Left lobe of liver (tissue), 2 donors: Measurements from ENCODE around the gene LIMA1. TPM values are rescaled to one million over a fixed set of nuclear protein-coding genes. Genes with fewer than 3 reads are reported as not detected.
"Not testable (repeated sequence)": the region's sequence is repeated elsewhere in the genome, so short reads cannot be mapped to it uniquely, and the experiment has no call there.

Experiments
- ATAC-seq: fragments of 200-7000 bp; cut with Tn5 transposase; one replicate; pipeline ENCODE4 v1.9.1; 2020; ENCODE audit warnings: mild to moderate bottlenecking, moderate library complexity
- DNase-seq: peaks from one replicate; pipeline ENCODE4 v3.0.0-alpha.2; 2020; ENCODE audit warnings: low spot score
- total RNA-seq: library from RNA; stranded (reverse); gene quantifications from one replicate; pipeline ENCODE4 v1.2.1, GENCODE V29; 2021
- donor health status: DM: no; HTN: no; CAD: no; lungs with moderate emphysema.
- donor health status: DM: no; HTN: yes; CAD: no.

The LIMA1 gene
- total RNA-seq, 1 donor from 2014 or later, result 8.7 TPM

DNA sequence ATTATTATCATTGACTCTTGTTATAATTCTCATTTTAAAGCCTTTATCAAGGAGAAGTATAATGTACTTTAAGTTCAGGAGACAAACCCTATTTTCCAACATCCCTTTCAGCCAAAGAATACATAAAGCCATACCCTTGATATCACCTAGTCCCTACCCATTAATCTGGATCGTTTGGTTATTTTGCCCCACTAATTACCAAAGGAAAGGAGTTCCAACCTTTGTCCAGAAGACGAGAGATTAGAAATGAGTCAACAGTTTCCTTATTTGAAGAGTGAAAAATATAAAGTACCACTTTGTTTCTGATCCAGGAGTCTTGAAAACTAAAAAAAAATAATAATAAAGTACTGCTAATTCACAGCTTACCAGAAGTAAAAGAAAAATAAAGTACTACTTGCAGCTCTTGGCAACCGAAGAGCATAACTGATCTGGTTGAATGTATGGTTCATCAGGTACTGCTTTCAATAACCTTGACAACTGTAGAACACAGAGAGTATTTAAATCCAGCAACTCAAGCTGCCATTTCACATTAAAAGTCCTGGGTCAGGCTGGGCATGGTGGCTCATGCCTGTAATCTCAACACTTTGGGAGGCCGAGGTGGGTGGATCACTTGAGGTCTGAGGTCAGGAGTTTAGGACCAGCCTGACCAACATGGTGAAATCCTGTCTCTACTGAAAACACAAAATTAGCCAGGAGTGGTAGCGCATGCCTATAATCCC, 33.7 kb downstream of the LIMA1 start:
- no peak for ATAC-seq
- DNase-seq, result no peak

GRCh38 chr12:50248883-50249282, 34.4 kb downstream of the LIMA1 start:
- DNase-seq (no peak), ATAC-seq (peak; percentile 78)

- no peak for ATAC-seq
- no peak for DNase-seq
Observed at GRCh38 chr12:50248411-50248810, 34.9 kb downstream of the LIMA1 start.

DNA sequence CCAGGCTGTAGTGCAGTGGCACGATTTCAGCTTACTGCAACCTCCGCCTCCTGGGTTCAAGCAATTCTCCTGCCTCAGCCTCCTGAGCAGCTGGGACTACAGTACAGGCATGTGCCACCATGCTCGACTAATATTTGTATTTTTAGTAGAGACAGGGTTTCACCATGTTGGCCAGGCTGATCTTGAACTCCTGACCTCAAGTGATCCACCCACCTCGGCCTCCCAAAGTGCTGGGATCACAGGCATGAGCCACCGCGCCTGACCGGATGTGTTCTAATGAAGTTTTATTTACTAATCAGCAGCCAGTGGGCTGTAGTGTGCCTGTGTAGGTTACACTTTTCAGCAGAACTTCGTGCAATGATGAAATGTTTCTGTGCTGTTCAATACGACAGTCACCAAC, 35.7 kb downstream of the LIMA1 start:
- not testable (repeated sequence) for DNase-seq, ATAC-seq

DNA sequence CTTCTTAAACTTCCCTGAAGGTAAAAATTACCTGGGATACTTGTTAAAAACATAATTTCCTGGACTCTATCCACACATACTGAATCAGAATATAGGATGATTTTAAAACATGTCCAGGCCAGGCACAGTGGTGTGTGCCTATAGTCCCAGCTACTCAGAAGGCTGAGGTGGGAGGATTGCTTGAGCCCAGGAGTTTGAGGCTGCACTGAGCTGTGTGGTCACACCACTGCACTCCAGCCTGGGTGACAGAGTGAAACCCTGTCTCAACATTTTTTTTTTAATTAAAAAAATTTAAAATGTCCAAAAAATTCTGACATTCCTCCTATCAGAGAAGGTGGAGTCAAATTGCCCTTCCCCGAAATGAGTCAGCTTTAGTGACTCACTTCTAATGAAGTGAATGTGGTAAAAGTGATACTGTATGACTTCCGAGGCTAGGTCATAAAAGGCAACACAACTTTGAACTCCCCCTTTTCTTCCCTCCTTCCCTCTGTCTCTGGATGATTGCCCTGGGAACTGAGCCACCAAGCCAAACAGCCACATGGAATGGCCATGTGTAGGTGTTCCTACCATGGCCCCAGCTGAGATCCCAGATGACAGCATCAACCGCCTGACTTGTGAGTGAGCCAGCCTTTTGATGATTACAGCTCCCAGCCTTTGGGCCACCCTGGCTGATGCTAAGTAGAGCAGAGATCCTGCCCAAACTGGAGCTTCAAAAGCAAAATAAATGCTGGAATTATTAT, 36.3 kb downstream of the LIMA1 start:
- no peak for DNase-seq
- ATAC-seq, result peak; percentile 23

- ATAC-seq (no peak), DNase-seq (no peak)
Observed at GRCh38 chr12:50246197-50246865, 37.0 kb downstream of the LIMA1 start.

- DNase-seq, result no peak
- no peak for ATAC-seq
Observed at GRCh38 chr12:50243507-50243906, 39.8 kb downstream of the LIMA1 start.

DNA sequence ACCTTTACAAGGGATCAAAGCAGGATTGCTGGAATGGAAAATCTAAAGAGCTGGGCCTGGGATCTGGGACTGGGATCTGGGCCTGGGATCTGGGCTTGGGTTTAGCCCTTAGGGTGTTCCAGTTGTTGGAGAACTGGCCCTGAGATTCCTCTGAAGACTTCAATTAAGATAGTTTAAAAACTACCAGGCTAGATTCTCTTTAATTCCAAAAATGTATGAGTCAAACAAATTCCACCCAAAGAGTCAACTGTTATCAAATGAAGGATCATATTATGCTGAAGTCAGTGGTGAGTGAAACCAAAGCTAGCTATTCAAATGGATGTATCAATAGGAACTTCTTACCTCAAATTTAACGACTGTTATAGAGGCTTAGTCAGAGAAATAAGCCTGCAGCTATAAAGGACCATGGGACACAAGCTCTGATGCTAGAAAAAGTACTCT, 40.5 kb downstream of the LIMA1 start:
- no peak for DNase-seq
- no peak for ATAC-seq

DNA sequence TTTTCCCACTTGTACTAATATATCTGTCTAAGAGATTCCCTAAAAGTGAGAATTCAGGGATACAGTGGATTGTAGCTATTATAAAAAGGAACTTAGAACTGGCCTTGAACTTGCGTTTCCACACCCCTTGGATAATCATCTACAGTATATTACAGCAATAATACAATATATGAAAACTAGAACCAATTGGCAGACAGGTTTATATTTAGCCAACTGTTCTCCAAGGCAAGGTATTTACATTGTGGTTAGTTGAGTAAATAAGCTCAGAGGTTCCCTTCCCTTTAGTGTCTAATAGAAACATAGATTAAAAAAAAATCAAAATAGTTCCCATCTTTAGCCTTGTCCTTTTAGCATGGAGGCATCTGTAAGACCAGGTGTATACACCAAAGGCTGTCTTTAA, 42.1 kb downstream of the LIMA1 start:
- DNase-seq (no peak), ATAC-seq (peak; percentile 62)

- ATAC-seq, result peak; percentile 16
- DNase-seq, result no peak
Observed at GRCh38 chr12:50240792-50241114, 42.6 kb downstream of the LIMA1 start.

- DNase-seq (no peak), ATAC-seq (peak; percentile 30)
Observed at GRCh38 chr12:50240096-50240791, 43.1 kb downstream of the LIMA1 start.

DNA sequence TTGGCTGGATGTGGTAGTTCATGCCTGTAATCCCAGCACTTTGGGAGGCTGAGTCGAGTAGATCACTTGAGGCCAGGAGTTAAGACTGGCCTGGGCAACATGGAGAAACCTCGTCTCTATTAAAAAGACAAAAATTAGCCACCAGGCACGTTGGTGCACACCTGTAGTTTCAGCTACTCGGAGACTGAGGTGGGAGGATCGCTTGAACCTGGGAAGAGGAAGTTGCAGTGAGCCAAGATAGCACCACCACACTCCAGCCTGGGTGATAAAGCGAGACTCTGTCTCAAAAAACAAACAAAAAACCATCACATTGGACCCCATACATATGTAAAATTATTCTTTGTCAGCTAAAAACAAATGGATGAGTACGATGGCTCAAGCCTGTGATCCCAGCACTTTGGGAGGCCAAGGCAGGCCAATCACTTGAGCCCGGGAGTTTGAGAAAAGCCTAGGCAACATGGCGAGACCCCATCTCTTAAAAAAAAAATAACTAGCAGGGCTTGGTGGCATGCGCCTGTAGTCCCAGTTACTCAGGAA, 43.9 kb downstream of the LIMA1 start:
- no peak for ATAC-seq
- no peak for DNase-seq

DNA sequence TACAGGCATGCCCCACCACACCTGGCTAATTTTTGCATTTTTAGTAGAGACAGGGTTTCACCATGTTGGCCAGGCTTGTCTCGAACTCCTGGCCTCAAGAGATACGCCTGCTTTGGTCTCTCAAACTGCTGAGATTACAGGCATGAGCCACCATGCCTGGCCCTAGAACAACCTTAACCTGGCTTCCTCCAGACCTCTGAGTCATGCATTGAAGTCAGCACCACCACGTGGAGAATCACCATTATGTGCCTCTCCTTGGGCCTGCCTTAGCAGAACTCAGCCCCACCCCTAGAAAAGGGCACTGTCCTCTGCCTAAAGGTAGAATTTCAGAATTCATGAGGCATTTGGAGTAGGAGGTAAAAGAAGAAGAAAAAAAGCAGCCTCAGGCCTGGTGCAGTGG, 49.0 kb downstream of the LIMA1 start:
- DNase-seq, result no peak
- ATAC-seq, result no peak

- DNase-seq (no peak), ATAC-seq (no peak)
Observed at GRCh38 chr12:50232771-50233209, 50.5 kb downstream of the LIMA1 start.

GRCh38 chr12:50232206-50232605, 51.1 kb downstream of the LIMA1 start:
- ATAC-seq, result no peak
- DNase-seq, result no peak

DNA sequence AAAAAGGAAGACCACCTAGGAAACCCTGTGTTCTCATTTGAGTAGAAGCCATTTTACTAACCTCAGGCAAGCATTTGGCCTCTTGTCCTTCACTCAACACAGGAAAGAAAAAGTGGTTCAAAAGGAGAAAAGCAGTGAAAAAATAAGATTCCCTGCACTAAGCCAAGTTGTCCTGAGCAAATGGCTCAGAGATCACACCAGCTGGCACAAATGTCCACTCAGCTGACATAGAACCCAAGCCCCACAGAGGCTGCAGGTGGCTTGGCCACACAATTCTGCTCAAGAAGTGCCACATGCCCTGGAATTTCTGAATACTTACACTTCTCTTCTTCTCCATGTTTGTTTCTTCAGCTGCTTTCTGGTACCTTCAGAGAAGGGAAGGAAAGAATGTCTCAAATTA, 52.0 kb downstream of the LIMA1 start:
- ATAC-seq (no peak), DNase-seq (no peak)

DNA sequence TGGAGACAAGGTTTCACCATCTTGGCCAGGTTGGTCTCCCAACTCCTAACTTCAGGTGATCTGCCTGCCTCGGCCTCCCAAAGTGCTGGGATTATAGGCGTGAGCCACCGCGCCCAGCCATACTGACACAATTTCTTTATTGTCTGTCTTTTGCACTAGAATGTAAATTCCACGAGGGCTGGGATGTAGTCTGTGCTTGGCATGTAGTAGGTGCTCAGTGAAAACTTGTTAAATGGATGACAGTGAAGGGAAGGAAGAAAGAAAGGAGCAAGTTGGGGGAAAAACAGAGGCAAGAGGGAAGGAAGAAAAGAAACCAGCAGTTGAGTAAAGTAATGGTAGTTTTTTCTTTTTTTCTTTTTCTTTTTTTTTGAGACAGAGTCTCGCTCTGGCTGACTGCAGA, 53.1 kb downstream of the LIMA1 start:
- DNase-seq (no peak), ATAC-seq (no peak)

- ATAC-seq, result no peak
- DNase-seq, result no peak
Observed at GRCh38 chr12:50224026-50224692, 59.2 kb downstream of the LIMA1 start.

DNA sequence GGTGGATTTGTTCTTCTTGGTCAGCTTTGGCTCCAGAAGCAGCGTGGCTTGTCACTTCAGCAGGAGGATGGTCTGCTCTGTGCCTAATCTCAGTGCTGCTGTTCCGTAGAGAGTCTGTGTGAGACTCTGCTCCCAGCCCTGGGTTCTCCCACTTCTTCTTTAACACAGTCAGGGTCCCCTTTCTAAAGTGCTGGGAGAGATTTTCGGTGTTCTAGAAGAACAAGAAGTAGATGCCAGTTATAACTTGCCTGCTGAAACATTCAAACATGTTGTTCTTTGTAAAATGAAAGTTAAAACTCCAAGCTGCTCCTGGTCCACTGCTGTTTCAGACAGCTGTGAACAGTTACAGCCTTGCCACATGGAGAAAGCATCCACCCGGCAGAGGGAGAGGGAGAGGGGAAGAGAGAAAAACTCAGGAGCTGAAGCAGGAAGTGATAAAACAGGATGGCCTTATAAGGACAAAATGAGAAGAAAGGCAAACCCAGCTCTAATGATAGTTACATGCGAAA, 61.0 kb downstream of the LIMA1 start:
- ATAC-seq (peak; percentile 61), DNase-seq (no peak)
